Fibroblast of skin of scalp (primary cell): ENCODE measurements around the gene HNRNPR. TPM values are rescaled to one million over a fixed set of nuclear protein-coding genes. Genes with fewer than 3 reads are reported as not detected.
"Not testable (repeated sequence)": the region's sequence is repeated elsewhere in the genome, so short reads cannot be mapped to it uniquely, and the experiment has no call there.

Experiments
- DNase-seq: peaks from one replicate; pipeline ENCODE4 v3.0.0-alpha.2; 2013
- polyA plus RNA-seq, 2 experiments: library from polyadenylated mRNA; unstranded; fragments of 120-200 nt; gene quantifications; one replicate each; pipeline ENCODE4 v1.2.1, GENCODE V29; 2013; ENCODE audit not compliant: insufficient read length in 2 of 2

HNRNPR gene
- 145 TPM for polyA plus RNA-seq (2013, experiment 1 of 2; ENCODE audit: insufficient read length)
- polyA plus RNA-seq (2013, experiment 2 of 2; ENCODE audit: insufficient read length): 152 TPM

- DNase-seq: peak; percentile 100
These were observed at the start of gene HNRNPR for GRCh38 chr1:23344111-23344986. HNRNPR (minus strand) TSS chr1:23344284; CDS start chr1:23341008, 3,276 bp downstream.

GRCh38 chr1:23393706-23394105 lies 49.6 kb upstream of the HNRNPR start:
- DNase-seq: peak; percentile 51

- DNase-seq: no peak
These were observed 48.2 kb upstream of the HNRNPR start for GRCh38 chr1:23392125-23392855.

GRCh38 chr1:23389837-23390321 lies 45.8 kb upstream of the HNRNPR start:
- no peak for DNase-seq

- DNase-seq: no peak
These were observed 43.4 kb upstream of the HNRNPR start for GRCh38 chr1:23387494-23387893.

GRCh38 chr1:23385119-23385621 lies 41.1 kb upstream of the HNRNPR start:
- no peak for DNase-seq

- DNase-seq: no peak
These were observed 40.4 kb upstream of the HNRNPR start for GRCh38 chr1:23384312-23385058.

GRCh38 chr1:23383577-23384311 lies 39.7 kb upstream of the HNRNPR start:
- no peak for DNase-seq

- DNase-seq: no peak
These were observed 37.3 kb upstream of the HNRNPR start for GRCh38 chr1:23381233-23381885.

- DNase-seq: no peak
These were observed 36.6 kb upstream of the HNRNPR start for GRCh38 chr1:23380719-23381118.

- DNase-seq: not testable (repeated sequence)
These were observed 36.2 kb upstream of the HNRNPR start for GRCh38 chr1:23380236-23380635.

- peak; percentile 51 for DNase-seq
These were observed 33.1 kb upstream of the HNRNPR start for GRCh38 chr1:23376890-23377811.

- not testable (repeated sequence) for DNase-seq
These were observed 30.1 kb upstream of the HNRNPR start for GRCh38 chr1:23374079-23374735.

GRCh38 chr1:23371987-23372880 lies 28.1 kb upstream of the HNRNPR start:
- no peak for DNase-seq

- no peak for DNase-seq
These were observed 26.9 kb upstream of the HNRNPR start for GRCh38 chr1:23370709-23371584.

- DNase-seq: no peak
These were observed 26.2 kb upstream of the HNRNPR start for GRCh38 chr1:23370330-23370708.

GRCh38 chr1:23369335-23370013 lies 25.4 kb upstream of the HNRNPR start, which contains the start of gene ZNF436:
ZNF436 (minus strand) TSS chr1:23369836; CDS start chr1:23368005, 1,831 bp downstream.
- DNase-seq: peak; percentile 92
